CD4-positive, alpha-beta T cell treated with Interleukin-1 beta for 1 hour (primary cell): Measurements from ENCODE around the gene STAM2.
"Not testable (repeated sequence)": the region's sequence is repeated elsewhere in the genome, so short reads cannot be mapped to it uniquely, and the experiment has no call there.

Experiments used
- DNase-seq, 2 donors: peaks; one replicate each; pipeline ENCODE4 v3.0.0-alpha.2; 2020 to 2022

Gene STAM2

DNA sequence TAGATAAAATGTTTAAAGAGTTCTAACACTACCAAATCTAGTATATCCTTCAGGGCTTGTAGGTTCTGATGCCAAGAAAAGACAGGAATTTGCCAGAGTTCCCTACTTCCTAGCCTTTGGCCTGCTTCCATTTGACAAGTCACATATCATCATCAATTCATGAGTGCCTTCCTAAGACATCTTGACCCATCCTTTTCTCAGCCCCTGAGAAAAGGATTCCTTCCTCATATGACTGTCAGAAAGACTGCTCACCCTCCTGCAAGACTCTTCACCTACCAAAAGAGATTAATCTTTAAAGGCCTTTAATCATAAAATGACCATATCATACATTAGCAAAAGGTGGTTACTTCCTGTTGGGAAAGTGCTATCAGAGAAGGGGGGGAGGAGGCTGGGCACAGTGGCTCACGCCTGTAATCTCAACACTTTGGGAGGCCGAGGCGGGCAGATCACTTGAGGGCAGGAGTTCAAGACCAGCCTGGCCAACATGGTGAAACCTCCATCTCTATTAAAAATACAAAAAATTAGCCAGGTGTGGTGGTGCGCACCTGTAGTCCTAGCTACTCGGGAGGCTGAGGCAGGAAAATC lies 3.3 kb downstream of the STAM2 start:
- not testable (repeated sequence) for DNase-seq

DNA sequence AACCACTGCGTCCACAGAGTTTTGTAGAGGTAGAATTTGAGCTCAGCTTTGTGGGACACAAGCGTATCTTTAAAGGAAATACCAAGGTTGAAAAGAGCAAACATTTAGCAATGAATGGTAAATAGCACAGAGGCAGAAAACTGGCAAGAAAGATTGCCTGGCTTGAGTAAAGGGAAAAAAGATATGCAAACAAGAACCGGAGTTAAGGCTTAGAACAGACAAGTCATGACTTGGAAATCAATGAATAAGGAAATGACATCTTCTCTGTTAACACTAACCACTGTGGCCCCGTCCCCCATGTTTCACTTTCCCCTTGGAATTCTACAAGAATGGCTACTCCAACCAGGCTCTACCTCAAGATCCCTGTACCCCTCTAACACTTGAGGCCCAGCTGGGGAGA lies 3.8 kb downstream of the STAM2 start:
- DNase-seq: no peak

DNA sequence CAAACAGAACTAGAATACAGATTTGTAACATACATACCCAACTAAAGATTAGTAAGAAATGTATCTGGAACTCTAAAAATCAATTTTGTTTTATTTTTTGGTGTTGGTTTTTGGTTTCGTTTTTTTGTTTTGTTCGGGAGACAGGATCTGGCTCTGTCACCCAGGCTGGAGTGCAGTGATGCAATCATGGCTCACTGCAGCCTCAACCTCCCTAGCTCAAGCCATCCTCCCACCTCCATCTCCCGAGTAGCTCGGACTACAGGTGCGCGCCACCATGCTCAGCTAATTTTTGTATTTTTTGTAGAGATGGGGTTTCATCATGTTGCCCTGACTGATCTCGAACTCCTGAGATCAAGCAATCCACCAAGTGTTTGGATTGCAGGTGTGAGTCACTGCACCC lies 6.4 kb downstream of the STAM2 start:
- not testable (repeated sequence) for DNase-seq

DNA sequence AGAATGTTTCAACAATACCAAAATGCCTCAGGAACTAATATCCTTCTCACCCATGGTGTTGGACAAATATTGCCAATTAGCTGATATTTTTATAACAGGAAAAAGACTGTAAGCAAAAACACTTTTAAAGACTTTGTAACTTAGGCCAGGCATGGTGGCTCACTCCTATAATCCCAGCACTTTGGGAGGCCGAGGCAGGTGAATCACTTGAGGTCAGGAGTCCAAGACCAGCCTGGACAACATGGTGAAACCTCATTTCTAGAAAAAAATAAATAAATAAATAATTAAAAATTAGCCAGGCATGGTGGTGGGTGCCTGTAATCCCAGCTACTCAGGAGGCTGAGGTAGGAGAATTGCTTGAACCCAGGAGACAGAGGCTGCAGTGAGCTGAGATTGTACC lies 8.1 kb downstream of the STAM2 start:
- not testable (repeated sequence) for DNase-seq

DNA sequence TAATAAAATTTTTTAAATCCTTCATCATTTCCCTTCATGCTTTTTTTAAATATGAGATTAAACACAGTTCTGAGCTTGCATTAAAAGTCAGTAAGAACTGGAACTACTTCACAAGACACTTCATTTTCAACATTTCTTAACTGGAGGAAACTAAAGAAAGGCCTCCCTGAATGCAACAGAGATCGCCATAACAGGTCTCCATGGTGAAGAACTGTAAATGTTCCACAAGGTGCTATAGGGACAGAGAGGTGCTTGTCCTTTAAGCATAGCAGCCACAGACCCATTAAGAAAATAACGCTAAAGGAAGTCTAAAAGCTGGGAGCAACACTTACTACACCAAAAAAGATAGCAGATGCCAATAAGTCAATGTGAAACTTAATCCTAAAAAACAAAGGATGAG lies 8.5 kb downstream of the STAM2 start:
- DNase-seq: no peak

DNA sequence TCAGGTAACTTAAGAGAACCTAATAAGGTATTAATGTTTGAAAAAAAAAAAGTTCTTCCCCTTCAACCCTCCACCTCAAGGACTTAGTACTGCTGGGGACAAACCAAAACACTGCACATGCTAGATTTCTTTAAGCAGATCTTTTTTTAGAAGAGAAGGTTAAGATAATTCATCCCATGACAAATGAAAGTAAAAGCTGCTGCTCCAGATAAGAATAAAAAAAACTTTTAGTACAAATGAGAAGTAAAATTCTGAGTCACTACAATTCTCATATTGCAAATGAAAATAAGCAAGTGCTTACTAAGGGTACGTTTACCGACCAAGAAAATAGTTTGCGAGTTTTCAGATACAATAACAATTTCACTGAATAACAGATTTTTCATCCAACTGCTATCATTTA lies 8.9 kb downstream of the STAM2 start:
- DNase-seq: no peak

DNA sequence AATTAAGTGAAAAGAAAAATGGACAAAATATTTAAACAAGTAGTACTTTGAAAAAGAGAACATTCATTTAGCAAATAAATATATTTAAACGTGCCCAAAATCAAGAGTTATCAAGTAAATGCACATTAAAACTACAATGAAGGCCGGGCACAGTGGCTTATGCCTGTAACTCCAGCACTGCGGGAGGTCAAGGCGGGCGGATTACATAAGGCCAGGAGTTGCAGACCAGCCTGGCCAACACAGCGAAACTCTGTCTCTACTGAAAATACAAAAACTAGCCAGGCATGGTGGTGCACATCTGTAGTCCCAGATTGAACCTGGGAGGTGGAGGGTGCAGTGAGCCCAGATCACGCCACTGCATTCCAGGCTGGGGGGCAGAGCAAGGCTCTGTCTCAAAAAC lies 9.8 kb downstream of the STAM2 start:
- no peak for DNase-seq

DNA sequence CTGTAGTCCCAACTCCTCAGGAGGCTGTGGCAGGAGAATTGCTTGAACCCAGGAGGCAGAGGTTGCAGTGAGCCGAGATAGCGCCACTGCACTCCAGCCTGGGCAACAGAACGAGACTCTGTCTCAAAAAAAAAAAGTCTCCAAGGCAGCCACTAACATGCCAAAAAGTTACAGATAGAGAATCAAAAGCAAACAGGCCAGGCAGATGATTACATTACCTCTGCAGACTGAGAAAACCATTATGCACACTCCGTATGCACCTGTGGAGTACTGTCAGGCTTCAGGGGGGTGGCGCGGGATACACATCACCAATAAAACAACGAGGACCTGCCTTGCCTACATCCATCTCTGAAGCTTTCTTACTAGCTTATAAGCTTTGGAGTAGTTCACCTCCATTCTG lies 10.3 kb downstream of the STAM2 start:
- DNase-seq: no peak

DNA sequence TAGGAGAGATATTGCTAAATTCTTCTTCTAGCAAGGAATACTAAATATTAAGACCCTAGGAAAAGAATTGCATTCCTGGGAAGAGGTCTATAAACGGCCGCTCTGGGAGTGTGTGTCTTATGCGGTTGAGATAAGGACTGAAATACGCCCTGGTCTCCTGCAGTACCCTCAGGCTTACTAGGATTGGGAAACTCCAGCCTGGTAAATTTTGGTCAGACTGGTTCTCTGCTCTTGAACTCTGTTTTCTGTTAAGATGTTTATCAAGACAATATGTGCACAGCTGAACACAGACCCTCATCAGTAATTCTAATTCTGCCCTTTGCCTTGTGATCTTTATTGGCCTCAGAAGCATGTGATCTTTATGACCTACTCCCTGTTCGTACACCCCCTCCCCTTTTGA lies 11.9 kb downstream of the STAM2 start:
- not testable (repeated sequence) for DNase-seq

DNA sequence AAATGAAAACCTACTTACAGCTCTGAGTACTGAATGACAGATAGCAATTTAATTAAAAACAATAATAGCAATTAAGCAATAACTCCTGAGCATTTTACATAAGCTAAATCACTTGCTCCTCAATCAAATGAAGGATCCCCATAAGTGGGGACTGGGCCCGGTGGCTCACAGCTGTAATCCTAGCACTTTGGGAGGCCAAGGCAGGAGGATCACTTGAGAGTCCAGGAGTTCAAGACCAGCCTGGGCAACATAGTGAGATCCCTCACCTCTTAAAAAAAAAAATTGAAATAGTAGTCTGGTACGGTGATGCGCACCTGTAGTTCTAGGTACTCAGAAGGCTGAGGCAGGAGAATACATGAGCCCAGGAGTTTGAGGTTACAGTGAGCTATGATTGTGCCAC lies 13.4 kb downstream of the STAM2 start:
- no peak for DNase-seq

DNA sequence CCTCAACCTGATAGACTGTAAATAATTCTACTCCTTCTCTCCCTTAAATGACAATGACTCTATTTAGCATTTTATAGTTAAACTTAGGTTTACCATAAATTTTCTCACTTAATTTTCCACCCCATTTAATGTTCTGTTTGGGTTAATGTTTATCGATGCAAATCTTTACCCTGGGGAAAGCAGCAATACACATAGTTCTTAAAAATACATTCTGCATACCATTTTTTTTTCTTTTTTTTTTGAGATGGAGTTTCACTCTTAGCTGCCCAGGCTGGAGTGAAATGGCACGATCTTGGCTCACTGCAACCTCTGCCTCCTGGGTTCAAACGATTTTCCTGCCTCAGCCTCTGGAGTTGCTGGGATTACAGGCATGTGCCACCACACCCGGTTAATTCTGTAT lies 14.0 kb downstream of the STAM2 start:
- DNase-seq: no peak

DNA sequence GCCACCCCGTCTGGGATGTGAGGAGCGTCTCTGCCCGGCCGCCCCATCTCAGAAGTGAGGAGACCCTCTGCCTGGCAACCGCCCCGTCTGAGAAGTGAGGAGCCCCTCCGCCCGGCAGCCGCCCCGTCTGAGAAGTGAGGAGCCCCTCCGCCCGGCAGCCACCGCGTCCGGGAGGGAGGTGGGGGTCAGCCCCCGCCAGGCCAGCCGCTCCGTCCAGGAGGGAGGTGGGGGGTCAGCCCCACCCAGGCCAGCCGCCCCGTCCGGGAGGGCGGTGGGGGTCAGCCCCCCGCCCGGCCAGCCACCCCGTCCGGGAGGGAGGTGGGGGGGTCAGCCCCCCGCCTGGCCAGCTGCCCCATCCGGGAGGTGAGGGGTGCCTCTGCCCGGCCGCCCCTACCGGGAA lies 15.2 kb downstream of the STAM2 start:
- DNase-seq: not testable (repeated sequence)

DNA sequence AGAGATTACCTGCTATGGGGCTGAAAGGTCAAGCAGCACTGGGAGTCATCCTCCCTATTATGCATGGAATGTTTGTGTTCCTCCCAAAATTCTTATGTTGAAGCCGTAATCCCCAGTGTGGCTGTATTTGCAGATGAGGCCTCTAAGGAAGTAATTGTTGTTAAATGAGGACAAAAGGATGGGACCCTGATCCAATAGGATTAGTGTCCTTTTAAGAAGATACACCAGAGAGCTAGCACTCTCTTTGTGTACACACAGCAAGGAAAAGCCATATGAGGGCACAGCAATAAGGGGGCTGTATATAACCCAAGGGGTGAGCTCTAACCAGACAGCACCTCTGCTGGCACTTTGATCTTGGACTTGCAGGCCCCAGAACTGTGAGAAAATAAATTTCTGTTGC lies 18.3 kb downstream of the STAM2 start:
- DNase-seq: no peak

DNA sequence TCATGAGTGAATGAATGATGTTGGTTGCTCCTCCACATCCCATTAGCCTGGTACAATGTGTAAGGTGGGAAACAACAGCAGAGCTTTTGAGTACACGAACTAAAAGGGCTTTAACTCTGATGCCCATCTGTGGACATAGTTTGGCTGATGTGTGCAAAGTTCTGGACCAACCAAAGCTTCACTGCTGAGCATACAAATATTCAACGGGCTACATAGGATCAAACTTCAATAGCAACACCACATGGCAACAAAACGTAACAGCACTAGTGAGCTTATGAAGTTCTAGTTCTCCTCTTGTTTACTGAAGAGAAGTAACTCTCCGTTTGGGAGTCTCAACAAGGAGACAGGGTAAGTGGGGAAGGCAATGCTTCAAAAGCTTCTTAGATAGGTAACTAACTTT lies 20.4 kb downstream of the STAM2 start:
- DNase-seq: no peak

DNA sequence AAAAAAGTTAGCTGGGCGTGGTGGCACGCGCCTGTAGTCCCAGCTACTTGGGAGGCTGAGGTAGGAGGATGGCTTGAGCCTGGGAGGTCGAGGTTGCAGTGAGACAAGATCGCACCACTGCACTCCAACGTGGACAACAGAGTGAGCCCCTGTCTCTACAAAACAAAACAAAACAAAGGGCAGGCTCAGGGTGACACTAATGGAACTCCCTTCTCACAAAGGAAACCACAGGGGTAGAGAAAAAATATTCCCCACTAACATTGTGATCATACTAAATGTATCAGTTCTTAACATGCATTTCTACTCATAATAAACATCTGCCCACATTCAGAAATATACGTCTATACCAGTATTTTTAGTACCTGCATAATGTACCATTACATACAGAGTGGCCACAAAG lies 21.1 kb downstream of the STAM2 start:
- DNase-seq: no peak

DNA sequence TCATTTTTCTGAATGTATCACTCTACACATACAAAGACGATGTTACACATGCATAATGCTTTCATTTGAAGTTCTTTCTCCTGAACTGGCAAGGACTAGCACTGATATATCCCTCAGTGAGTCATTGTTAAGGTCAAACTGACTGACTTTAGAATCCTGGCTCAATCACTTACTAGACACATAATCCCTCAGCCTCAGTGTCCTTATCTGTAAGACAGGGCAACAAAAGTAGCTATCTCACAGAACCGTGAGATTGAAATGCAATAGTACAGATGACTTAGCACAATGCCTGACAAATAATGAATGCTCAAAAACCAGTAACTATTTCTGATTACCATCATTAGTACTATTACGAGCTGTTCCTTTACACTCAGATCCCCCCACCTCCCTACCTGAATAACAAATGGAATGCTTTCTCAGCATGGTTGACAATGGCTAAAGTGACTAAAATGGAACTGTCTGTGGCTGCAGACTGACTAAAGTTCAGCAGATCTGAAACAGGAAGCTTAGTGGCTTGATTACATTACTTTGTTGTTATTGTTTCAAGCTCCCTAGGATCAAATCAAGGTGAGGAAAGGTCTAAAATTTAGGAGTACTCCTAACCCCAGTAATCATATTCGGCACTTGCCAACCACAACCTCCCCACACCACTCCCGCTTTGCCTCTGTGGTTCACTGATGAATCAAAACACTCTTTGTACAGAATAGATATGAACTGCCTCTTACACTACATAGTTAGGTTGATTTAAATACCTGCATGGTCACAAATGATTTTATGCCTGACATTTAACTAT lies 40.9 kb downstream of the STAM2 start:
- DNase-seq: no peak

DNA sequence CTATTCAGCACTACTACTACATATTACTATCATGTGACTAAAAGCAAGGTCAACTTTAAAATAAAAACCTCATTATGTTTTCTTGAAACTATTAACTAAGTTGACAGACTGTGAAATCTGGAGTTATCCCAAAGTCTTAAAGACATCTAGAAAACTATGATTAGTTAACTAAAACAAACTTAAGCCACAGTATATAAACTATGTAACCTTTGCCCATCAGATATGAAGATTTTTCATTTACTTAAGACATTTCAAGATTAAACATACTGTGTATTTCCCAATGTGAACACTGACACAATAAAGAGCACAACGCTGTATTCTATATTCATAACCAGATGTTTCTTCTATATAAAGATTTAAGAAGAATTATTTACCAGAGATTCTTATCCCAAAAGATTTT lies 43.3 kb downstream of the STAM2 start:
- DNase-seq: no peak

DNA sequence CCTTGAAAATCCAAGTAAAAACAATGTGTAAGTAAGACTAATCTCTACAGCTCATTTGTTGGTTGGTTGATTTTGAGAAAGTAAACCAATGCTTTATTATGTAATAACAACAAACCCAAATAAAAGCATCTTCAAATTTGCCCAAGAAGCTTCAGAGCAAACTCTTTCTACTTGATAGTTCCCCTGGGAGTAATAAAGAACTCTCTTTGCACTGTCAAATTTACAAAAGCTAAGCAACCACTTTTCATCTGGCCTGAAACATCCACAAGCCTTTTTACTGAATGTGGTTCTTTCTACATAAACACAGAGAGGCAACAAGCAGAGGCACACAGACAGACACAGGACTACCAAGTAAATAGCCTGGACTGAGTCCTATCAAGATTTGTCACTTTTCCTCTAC lies 47.9 kb downstream of the STAM2 start:
- no peak for DNase-seq

DNA sequence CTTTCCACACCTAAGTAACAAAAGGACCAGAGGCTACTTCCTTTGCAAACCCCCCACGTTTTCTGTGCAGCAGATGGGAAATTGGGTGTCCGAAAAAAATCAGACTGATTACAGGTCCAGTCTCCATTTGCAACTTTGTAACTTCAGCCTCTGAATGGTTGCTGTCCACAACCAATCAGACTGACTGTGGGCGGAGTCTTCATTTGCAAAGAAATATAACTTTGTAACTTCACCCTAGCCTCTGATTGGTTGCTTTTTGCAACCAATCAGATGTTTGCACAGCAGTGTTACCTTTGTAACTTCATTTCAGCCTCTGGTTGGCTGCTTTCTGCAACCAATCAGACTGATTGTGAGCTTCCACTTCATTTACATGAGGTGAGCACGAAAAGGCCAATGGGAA lies 48.9 kb downstream of the STAM2 start:
- no peak for DNase-seq

DNA sequence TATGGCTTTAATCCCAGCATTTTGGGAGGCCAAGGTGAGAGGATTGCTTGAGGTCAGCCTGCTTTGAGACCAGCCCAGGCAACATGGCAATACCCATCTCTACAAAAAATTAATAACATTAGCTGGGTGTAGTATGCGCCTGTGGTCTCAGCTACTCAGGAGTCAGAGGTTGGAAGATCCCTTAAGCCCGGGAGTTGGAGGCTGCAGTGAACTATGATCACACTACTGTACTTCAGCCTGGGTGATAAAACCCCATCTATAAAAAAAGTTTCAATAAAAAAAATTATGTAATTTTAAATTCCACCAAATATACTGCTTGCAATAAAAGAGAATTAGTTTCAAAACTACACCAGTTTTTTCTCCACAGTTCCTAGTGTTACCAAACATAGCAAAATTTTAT lies 53.4 kb downstream of the STAM2 start:
- no peak for DNase-seq

DNA sequence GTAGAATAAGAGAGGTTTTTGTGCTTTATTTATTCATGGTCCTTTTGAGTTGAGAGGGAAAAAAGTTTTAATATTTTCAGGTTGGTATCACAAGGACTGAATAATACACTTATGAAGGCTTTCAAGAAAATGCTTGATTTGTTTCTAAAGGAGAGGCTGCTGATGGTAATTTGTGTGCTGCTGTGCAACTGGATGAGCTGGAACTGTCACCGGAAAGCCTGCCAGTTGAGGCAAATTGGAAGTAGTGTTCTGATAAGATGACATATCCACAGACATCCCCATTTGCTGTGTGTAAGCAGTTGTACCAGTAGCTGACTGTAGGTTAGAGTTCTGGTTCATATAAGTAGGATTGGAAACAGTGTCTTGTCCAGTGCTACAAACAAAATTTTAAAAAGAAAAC lies 55.1 kb downstream of the STAM2 start:
- no peak for DNase-seq

DNA sequence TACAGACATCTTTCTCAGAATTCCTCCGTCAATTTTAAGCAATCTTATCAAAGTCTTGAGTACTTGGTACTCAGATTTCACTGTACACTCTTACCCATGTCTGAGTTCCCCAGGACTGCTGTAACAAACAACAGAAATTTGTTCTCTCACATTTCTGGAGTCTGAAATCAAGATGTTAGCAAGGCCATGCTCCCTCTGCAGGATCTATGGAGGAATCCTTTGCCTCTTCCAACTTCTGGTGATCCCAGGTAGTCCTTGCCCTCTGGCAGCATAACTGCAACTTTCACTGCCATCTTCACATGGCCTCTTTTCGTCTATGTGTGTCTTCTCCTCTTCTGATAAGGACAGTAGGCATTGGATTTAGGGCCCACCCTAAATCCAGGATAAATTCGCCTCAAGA lies 59.6 kb downstream of the STAM2 start:
- DNase-seq: no peak

DNA sequence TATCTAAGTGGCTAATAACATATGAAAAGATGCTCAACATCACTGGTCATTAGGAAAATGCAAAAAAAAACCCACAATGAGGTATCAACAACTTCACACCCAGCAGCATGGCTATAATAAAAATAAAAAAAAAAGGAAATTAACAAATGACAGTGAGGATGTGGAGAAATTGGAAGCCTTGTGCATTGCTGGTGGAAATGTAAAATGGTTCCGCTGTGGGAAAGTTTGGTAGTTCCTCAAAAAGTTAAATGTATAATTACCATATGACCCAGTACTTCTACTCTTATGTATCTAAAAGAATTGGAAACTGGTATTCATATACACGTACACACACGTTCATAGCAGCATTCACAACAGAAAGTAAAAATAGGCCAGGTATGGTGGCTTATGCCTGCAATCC lies 61.2 kb downstream of the STAM2 start:
- DNase-seq: no peak

DNA sequence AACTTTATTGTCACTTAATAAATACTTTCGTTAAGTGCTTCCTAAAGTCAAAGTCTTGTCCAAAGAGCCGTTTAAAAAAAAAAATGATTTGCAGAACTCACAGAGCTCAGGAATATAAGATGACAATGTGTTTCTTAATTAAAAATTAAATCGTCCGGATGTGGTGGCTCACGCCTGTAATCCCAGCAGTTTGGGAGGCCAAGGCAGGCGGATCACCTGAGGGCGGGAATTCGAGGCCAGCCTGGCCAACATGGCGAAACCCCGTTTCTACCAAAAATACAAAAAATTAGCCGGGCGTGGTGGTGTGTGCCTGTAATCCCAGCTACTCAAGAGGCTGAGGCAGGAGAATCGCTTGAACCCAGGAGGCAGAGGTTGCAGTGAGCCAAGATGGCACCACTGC lies 68.4 kb downstream of the STAM2 start:
- DNase-seq: not testable (repeated sequence)

DNA sequence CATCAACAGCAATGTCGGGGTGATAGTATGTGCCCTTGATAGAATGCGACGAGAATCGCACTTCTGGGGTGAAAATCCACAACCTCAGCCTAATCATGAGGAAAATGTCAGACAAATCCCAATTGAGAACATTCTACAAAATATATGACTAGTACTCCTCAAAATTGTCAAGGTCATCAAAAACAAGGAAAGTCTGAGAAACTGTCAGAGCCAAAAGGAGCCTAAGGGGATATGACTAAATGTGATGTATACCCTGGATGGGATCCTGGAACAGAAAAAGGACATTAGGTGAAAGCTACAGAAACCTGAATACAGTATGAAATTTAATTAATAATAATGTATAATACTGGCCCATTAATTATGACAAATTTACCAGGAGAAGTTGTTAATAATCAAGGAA lies 69.1 kb downstream of the STAM2 start:
- DNase-seq: no peak
